ACC112 (cell line): Measurements from ENCODE around the gene NR3C1.

Source experiments
- H2AFZ ChIP-seq: fragments of 200-600 bp; sonication (generic); one replicate; pipeline ENCODE4 v1.6.0; 2017; ENCODE audit warnings: antibody characterized with exemption, low read length; ENCODE audit not compliant: unreplicated experiment
- H3K27ac ChIP-seq: fragments of 200-600 bp; sonication (generic); 2 replicates; pipeline ENCODE4 v1.5.1; 2014; ENCODE audit warnings: low read depth, mild to moderate bottlenecking, antibody characterized with exemption, low read length, moderate library complexity
- H3K27me3 ChIP-seq: fragments of 200-600 bp; sonication (generic); 2 replicates; pipeline ENCODE4 v1.6.1; 2014; ENCODE audit warnings: mild to moderate bottlenecking, antibody characterized with exemption, low read length, moderate library complexity, mixed read lengths; ENCODE audit not compliant: insufficient read depth
- H3K36me3 ChIP-seq: fragments of 200-600 bp; sonication (generic); 2 replicates; pipeline ENCODE4 v1.6.1; 2016; ENCODE audit warnings: mild to moderate bottlenecking, antibody characterized with exemption, low read length, moderate library complexity, mixed read lengths; ENCODE audit not compliant: insufficient read depth
- H3K4me1 ChIP-seq: fragments of 200-600 bp; sonication (generic); one replicate; pipeline ENCODE4 v1.6.1; 2016; ENCODE audit warnings: low read length, mixed read lengths; ENCODE audit not compliant: insufficient read depth, unreplicated experiment, control insufficient read depth
- H3K4me3 ChIP-seq: fragments of 200-600 bp; sonication (generic); 2 replicates; pipeline ENCODE4 v1.5.1; 2014; ENCODE audit warnings: mild to moderate bottlenecking, low read depth, low read length
- H3K79me2 ChIP-seq: fragments of 200-600 bp; sonication (generic); one replicate; pipeline ENCODE4 v1.6.0; 2016; ENCODE audit warnings: low read length; ENCODE audit not compliant: control insufficient read depth, unreplicated experiment, insufficient read depth

Gene NR3C1

DNA sequence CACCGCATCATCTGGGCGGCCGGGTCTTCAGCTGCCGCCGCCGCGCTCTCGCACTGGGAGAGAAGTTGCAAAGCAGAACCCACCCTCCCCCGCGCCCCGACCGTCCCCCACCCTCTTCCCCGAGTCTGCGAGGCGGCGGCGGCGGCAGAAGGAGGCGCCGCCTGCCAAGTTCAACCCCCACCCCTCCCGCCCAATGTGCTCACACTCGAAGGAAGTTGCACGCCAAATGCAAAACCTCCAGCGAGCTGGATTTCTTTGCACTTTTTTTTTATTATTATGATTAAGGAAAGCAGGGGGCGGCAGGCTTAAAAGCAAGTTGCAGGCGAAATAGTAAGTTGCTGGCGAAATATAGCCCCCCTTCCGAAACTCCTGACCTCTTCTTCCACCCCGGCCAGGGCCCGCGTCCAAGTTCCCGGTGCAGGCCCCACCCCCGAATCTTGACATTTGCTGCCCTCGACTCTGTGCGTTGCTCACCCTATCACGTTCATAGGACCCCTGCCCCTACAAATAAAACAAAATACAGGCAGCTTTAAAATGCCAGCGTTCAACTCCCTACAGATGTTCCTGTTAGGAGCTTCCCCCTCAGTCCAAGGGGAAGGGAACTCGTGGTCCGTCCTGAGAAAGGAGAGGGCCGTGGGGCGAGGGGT lies 1.1 kb upstream of the NR3C1 start:
- H3K27ac ChIP-seq = peak overlapping the region; percentile 98
- peak overlapping the region; percentile 99 for H2AFZ ChIP-seq
- no peaks in the 10 kb centered on the region for H3K4me1 ChIP-seq
- H3K79me2 ChIP-seq = peaks cover 40% of the 10 kb centered on the region
- no peaks in the 10 kb centered on the region for H3K36me3 ChIP-seq
- no peaks in the 10 kb centered on the region for H3K27me3 ChIP-seq
- peak overlapping the region; percentile 89 for H3K4me3 ChIP-seq

DNA sequence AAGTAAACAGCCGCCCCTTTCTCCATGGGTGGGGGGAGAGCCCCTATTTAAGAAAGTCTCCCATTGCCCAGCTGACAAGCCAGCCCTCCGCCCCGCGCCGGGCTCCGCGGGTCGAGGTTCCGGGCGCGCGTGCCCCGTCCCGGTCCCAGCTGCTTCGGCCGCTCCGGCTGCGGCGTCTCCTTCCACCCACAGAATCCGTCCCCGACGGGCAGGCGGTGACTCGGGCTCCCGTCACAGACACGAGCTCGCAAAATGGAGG lies 223 bp downstream of the NR3C1 start:
- H3K79me2 ChIP-seq = peaks cover 52% of the 10 kb centered on the region
- H3K4me1 ChIP-seq = no peaks in the 10 kb centered on the region
- peak overlapping the region; percentile 88 for H3K27ac ChIP-seq
- no peaks in the 10 kb centered on the region for H3K27me3 ChIP-seq
- peak overlapping the region; percentile 89 for H3K4me3 ChIP-seq
- H3K36me3 ChIP-seq = no peaks in the 10 kb centered on the region
- peak overlapping the region; percentile 26 for H2AFZ ChIP-seq

DNA sequence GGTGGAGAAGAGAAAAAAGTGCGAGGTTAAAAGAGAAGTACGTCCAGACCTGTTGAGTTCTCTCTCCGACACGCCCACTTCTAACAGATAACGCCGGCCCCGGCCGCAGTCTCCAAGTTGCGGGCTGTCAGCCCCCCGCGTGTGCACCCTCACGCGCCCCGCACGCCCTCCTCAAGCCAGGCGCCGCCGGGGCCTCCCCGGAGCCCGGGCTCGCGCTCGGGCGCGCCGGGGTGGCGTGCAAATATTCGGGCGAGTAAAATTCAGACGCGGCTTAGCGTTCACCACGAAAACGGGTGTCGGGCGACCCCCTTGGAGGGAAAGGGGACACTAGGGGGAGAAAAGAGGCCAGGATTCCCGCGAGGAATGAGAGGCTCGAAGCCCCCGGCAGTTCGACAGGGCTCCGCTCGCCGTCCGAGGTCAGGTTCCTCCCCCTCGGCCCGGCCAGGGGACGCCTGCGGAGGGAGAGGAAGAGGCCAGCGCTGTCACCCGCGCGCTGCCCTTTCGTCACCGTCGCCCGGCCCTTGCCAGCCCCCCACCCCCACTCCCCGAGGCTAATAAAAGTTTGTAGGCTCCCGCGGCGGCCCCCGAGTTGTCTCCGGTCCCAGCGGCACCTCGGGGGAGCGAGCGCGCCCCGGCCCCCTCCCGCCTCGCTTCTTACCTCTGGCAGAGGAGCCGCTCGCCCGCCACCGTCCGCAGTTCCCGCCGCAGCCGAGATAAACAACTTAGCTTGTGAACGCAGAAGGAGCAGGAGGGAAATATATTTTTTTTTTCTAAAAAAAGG lies 743 bp downstream of the NR3C1 start:
- H3K4me1 ChIP-seq = no peaks in the 10 kb centered on the region
- H3K36me3 ChIP-seq = no peaks in the 10 kb centered on the region
- H3K27me3 ChIP-seq = no peaks in the 10 kb centered on the region
- peak overlapping the region; percentile 88 for H3K27ac ChIP-seq
- H3K79me2 ChIP-seq = peaks cover 58% of the 10 kb centered on the region
- H2AFZ ChIP-seq = peak overlapping the region; percentile 26
- peak overlapping the region; percentile 89 for H3K4me3 ChIP-seq

DNA sequence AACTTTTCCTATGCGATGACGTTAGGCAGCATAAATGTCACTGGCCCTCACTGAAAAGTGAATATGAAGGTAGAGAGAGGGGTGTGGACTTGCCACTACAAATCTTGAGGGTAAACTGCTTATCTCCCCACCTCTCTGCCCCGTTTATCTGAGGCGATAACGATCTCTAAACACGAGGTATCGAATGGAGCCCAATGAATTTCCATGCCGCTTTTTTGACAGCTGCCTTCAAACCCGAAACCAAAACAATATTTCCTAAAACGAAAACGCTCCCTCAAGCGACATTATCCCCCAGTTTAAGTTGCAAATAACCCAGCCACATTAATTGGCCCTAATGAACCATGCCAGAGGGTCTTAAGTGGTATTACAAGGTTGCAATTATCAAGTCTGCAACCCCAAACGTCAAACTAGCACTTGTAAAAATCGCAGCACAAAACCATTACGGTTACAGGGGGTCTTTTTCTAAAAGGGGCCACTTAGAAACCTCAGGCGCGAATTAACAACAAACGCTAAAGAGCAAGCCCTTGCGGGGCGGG lies 1.4 kb downstream of the NR3C1 start:
- peaks cover 64% of the 10 kb centered on the region for H3K79me2 ChIP-seq
- H3K27me3 ChIP-seq = no peaks in the 10 kb centered on the region
- no peak overlapping the region for H2AFZ ChIP-seq
- H3K27ac ChIP-seq = peak overlapping the region; percentile 88; the same call in 1 of the 2 replicates
- H3K4me3 ChIP-seq = peak overlapping the region; percentile 89
- H3K4me1 ChIP-seq = no peaks in the 10 kb centered on the region
- H3K36me3 ChIP-seq = no peaks in the 10 kb centered on the region

DNA sequence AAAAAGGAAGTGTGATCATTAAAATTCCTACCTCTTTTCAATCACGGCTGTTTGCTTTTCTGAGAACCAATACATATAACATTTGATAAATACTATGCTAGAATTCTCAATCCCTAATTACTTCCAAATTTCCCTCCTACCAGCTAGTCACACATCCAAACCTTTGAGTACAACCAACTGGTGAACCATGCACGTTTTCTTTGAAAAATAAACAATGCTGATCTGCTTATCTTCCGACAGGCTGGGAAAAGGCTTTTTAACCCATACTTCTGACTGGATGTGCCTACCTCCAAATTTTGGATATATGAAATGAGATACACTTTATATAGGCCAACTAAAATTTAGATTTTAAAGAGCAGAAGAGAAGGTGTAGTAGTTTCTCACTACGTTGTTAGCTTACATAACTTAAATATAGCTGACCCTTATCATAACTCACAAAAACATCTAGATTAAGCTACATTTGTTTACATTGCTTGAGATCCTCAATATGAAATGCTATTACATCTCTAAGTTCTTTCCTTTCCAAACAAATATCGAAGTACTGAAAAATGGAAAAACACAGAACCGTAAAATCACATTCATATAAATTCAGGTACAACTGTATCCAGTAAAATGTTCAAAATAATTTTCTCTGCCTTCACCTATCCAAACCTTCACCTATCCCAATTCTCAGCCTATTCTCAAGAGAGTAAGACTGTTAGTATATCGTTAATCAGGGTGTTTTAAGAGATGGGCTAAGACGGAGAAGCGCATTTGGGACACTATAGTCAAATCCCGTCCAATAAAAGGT lies 2.1 kb downstream of the NR3C1 start:
- no peak overlapping the region for H2AFZ ChIP-seq
- H3K27ac ChIP-seq = peak overlapping the region; percentile 88
- H3K27me3 ChIP-seq = no peaks in the 10 kb centered on the region
- peak overlapping the region; percentile 89 for H3K4me3 ChIP-seq
- no peaks in the 10 kb centered on the region for H3K4me1 ChIP-seq
- H3K36me3 ChIP-seq = no peaks in the 10 kb centered on the region
- H3K79me2 ChIP-seq = peaks cover 71% of the 10 kb centered on the region

DNA sequence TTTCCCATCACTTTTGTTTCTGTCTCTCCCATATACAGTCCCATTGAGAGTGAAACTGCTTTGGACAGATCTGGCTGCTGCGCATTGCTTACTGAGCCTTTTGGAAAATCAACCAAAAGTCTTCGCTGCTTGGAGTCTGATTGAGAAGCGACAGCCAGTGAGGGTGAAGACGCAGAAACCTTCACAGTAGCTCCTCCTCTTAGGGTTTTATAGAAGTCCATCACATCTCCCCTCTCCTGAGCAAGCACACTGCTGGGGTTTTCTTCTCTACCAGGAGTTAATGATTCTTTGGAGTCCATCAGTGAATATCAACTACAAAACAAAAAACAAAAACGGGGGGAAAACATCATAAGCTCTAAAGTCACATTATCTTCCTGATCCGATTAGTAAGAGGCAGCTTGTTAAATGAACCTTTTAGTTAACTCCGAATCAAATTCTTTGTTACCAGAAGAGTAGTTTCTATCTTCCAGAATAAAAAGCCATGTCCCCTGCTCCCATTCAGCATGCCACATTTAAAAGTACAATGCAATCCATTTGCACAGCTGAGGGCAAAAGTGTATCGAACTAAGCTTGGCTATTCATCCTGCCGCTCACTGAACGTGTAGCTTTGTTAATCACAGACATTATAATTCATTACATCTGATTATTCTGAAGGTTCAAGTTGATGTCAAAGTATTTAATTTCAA lies 2.8 kb downstream of the NR3C1 start:
- Histone ChIP-seq H3K4me3 (peak overlapping the region; percentile 89), H3K4me1 (peaks cover 2% of the 10 kb centered on the region), H3K27me3 (no peaks in the 10 kb centered on the region), H2AFZ (no peak overlapping the region), H3K79me2 (peaks cover 78% of the 10 kb centered on the region), H3K36me3 (no peaks in the 10 kb centered on the region), H3K27ac (peak overlapping the region; percentile 88)

DNA sequence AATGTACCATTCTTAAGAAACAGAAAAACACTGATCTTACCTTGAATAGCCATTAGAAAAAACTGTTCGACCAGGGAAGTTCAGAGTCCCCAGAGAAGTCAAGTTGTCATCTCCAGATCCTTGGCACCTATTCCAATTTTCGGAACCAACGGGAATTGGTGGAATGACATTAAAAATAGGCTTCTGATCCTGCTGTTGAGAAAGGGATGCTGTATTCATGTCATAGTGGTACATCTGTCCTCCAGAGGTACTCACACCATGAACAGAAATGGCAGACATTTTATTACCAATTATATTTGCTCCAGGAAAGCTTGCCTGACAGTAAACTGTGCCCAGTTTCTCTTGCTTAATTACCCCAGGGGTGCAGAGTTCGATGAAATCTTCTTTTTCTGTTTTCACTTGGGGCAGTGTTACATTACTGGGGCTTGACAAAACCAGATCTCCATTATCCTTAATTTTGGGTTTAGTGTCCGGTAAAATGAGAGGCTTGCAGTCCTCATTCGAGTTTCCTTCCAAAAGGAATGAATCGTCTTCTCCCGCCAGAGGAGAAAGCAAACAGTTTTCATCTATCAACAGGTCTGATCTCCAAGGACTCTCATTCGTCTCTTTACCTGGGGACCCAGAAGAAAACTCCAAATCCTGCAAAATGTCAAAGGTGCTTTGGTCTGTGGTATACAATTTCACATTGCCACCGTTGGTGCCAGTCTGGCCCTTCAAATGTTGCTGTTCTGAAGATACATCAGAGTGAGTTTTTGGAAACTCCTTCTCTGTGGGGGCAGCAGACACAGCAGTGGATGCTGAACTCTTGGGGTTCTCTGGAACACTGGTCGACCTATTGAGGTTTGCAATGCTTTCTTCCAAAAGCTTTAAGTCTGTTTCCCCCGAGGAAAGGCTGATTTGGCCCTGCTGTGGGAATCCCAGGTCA lies 3.6 kb downstream of the NR3C1 start:
- H3K27me3 ChIP-seq = no peaks in the 10 kb centered on the region
- H2AFZ ChIP-seq = no peak overlapping the region
- H3K36me3 ChIP-seq = no peaks in the 10 kb centered on the region
- peaks cover 10% of the 10 kb centered on the region for H3K4me1 ChIP-seq
- peaks cover 86% of the 10 kb centered on the region for H3K79me2 ChIP-seq
- peak overlapping the region; percentile 89 for H3K4me3 ChIP-seq
- H3K27ac ChIP-seq = peak overlapping the region; percentile 88

DNA sequence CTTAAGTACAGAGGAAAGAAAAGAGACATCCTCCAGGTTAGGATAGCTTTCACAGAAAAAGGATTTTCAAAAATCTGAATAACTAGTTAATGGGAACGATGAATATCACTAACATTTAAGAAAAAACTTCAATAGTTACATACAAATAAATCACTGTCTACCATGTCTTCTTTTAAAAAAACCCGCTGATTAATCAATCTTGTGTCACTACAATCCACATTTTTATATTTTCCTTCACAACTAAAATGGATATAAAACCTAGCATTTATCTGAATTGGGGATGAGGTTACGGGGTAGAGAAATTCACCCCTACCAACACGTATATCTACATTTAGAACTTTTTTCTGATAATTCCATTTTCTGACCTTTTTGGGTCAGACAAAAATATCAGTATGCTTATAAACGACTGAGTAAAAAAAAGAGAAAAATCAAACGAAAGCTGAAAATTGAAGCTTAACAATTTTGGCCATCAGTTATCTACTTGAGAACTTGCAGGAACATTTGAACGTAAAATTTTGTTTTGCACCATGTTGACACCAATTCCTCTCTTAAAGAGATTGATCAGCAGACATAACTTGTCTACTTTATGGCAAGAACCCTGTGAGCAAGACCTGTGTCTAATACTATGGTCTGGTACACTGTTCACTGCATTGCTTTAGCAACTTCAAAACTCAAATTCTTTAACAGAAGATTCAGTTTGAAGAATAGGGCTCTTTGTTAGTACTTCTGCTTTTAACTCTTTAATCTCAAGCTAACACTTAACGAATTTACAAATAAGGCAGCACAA lies 4.8 kb downstream of the NR3C1 start:
- H3K36me3 ChIP-seq = no peaks in the 10 kb centered on the region
- peak overlapping the region; percentile 88 for H3K27ac ChIP-seq
- H3K4me1 ChIP-seq = peaks cover 22% of the 10 kb centered on the region
- H3K4me3 ChIP-seq = peak overlapping the region; percentile 89
- no peaks in the 10 kb centered on the region for H3K27me3 ChIP-seq
- H2AFZ ChIP-seq = no peak overlapping the region
- peaks cover 99% of the 10 kb centered on the region for H3K79me2 ChIP-seq

DNA sequence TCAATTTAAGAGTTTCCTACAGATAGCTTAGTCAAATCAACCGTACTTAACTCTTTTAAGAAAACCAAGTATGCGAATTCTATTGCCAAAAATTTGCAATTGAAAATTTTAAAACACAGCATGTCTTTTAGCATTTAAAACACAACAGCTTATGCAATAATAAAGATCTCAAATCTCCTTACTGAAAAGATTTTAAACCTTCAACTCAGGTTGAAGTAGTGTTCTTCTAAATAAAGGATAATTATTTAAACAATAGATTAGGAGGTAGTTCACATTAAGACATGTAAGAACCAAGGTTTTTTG lies 5.5 kb downstream of the NR3C1 start:
- peak overlapping the region; percentile 89 for H3K4me3 ChIP-seq
- peaks cover 100% of the 10 kb centered on the region for H3K79me2 ChIP-seq
- no peaks in the 10 kb centered on the region for H3K27me3 ChIP-seq
- peak overlapping the region; percentile 88 for H3K27ac ChIP-seq
- no peaks in the 10 kb centered on the region for H3K36me3 ChIP-seq
- H3K4me1 ChIP-seq = peaks cover 28% of the 10 kb centered on the region
- H2AFZ ChIP-seq = no peak overlapping the region
